ENCODE measurements around the gene ABHD16B. TPM values are rescaled to one million over a fixed set of nuclear protein-coding genes. Genes with fewer than 3 reads are reported as not detected.

Gene ABHD16B
- total and polyA plus RNA-seq, 2 of the 13 experiments (the other 11 are each of a cell fraction or from before 2014, with no cell fraction given) = not detected

DNA sequence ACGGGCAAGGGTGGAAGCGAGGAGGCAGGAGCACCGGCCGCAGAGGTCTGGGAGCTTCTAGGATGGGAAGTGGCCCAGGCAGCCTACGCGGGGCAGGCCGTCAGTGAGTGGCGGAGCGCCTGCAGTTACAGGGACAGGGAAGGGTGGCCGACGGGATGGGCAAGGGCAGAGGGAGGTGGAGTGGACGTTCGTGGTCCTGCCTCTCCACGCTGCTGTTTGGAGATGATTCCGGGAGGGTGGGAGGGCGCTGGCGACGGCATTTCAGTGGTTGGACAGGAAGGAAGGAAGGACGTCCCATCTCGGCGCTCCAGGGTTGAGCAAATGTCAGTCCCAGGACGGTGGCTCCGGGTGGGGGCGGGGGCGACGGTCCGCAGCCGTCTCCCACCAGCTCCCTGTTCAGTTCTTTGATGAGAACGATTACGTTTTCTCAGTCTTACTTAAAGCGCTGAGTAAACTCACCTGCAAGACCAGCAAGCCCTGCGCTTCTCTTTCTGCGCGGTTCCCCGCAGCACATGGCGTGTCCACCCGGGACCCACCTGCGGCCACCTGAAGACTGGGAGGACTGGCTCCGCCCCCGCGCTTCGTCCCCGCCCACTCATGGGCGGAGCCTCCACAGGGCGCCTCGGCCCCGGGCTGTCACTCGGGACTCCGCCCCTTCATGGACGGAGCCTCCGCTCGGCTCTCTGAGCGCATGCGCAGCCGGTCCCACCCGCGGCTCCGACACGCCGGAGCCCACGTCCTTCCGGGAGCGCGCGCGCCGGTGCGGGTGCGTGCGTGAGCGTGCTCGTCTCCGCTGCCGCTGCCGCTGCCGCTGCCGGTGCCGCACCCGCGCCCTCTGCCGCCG lies 33.3 kb downstream of the ABHD16B start, which contains the start of gene DNAJC5 (continued):
- TF ChIP-seq, protein P1, sequence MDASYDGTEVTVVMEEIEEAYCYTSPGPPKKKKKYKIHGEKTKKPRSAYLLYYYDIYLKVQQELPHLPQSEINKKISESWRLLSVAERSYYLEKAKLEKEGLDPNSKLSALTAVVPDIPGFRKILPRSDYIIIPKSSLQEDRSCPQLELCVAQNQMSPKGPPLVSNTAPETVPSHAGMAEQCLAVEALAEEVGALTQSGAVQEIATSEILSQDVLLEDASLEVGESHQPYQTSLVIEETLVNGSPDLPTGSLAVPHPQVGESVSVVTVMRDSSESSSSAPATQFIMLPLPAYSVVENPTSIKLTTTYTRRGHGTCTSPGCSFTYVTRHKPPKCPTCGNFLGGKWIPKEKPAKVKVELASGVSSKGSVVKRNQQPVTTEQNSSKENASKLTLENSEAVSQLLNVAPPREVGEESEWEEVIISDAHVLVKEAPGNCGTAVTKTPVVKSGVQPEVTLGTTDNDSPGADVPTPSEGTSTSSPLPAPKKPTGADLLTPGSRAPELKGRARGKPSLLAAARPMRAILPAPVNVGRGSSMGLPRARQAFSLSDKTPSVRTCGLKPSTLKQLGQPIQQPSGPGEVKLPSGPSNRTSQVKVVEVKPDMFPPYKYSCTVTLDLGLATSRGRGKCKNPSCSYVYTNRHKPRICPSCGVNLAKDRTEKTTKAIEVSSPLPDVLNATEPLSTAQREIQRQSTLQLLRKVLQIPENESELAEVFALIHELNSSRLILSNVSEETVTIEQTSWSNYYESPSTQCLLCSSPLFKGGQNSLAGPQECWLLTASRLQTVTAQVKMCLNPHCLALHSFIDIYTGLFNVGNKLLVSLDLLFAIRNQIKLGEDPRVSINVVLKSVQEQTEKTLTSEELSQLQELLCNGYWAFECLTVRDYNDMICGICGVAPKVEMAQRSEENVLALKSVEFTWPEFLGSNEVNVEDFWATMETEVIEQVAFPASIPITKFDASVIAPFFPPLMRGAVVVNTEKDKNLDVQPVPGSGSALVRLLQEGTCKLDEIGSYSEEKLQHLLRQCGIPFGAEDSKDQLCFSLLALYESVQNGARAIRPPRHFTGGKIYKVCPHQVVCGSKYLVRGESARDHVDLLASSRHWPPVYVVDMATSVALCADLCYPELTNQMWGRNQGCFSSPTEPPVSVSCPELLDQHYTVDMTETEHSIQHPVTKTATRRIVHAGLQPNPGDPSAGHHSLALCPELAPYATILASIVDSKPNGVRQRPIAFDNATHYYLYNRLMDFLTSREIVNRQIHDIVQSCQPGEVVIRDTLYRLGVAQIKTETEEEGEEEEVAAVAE (CRISPR knock-in tag; IDR thresholded peaks at IDR 0.05; ENCODE audit: borderline replicate concordance) = peak; percentile 65; the same call in 1 of the 2 replicates
- TF ChIP-seq, protein P2, sequence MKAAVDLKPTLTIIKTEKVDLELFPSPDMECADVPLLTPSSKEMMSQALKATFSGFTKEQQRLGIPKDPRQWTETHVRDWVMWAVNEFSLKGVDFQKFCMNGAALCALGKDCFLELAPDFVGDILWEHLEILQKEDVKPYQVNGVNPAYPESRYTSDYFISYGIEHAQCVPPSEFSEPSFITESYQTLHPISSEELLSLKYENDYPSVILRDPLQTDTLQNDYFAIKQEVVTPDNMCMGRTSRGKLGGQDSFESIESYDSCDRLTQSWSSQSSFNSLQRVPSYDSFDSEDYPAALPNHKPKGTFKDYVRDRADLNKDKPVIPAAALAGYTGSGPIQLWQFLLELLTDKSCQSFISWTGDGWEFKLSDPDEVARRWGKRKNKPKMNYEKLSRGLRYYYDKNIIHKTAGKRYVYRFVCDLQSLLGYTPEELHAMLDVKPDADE (CRISPR knock-in tag; IDR thresholded peaks at IDR 0.05) = no peak
- TF ChIP-seq MAF1 (CRISPR knock-in tag; IDR thresholded peaks at IDR 0.05; ENCODE audit: borderline replicate concordance) (no peak), STAT5B (CRISPR knock-in tag; IDR thresholded peaks at IDR 0.05) (no peak), ZNF33B (CRISPR knock-in tag; IDR thresholded peaks at IDR 0.05) (0 out of 2 replicates have a peak, but pooled peaks have one; percentile 81), TGIF2 (CRISPR knock-in tag; IDR thresholded peaks at IDR 0.05) (peak; percentile 67), DNMT1 (CRISPR knock-in tag; IDR thresholded peaks at IDR 0.05) (no peak; the same call in 1 of the 2 replicates), CHD4 (IDR thresholded peaks at IDR 0.05; ENCODE audit: borderline replicate concordance, low read length) (no peak), EP300 (IDR thresholded peaks at IDR 0.05; ENCODE audit: low read depth in 2 of 2, low read length in 2 of 2) (peak in 1 of 2 experiments; percentile 49; a peak in 1 of 4 replicates), EP300 (CRISPR knock-in tag; IDR thresholded peaks at IDR 0.05; ENCODE audit: borderline replicate concordance) (no peak), ZIK1 (CRISPR knock-in tag; IDR thresholded peaks at IDR 0.05; ENCODE audit: borderline replicate concordance, low read depth) (no peak), HNRNPH1 (optimal IDR thresholded peaks at IDR 0.05; ENCODE audit: low read depth, low read length) (no peak), GFI1 (CRISPR knock-in tag; IDR thresholded peaks at IDR 0.05; ENCODE audit: borderline replicate concordance) (no peak; the same call in 1 of the 2 replicates), HOXA5 (CRISPR knock-in tag; IDR thresholded peaks at IDR 0.05) (peak; percentile 63; the same call in 1 of the 2 replicates), CEBPB (IDR thresholded peaks at IDR 0.05; ENCODE audit: borderline replicate concordance, low read depth, low read length) (no peak)
- TF ChIP-seq, protein P3, sequence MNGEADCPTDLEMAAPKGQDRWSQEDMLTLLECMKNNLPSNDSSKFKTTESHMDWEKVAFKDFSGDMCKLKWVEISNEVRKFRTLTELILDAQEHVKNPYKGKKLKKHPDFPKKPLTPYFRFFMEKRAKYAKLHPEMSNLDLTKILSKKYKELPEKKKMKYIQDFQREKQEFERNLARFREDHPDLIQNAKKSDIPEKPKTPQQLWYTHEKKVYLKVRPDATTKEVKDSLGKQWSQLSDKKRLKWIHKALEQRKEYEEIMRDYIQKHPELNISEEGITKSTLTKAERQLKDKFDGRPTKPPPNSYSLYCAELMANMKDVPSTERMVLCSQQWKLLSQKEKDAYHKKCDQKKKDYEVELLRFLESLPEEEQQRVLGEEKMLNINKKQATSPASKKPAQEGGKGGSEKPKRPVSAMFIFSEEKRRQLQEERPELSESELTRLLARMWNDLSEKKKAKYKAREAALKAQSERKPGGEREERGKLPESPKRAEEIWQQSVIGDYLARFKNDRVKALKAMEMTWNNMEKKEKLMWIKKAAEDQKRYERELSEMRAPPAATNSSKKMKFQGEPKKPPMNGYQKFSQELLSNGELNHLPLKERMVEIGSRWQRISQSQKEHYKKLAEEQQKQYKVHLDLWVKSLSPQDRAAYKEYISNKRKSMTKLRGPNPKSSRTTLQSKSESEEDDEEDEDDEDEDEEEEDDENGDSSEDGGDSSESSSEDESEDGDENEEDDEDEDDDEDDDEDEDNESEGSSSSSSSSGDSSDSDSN (CRISPR knock-in tag; IDR thresholded peaks at IDR 0.05) = peak; percentile 65; the same call in 1 of the 2 replicates
- TF ChIP-seq, protein P4, sequence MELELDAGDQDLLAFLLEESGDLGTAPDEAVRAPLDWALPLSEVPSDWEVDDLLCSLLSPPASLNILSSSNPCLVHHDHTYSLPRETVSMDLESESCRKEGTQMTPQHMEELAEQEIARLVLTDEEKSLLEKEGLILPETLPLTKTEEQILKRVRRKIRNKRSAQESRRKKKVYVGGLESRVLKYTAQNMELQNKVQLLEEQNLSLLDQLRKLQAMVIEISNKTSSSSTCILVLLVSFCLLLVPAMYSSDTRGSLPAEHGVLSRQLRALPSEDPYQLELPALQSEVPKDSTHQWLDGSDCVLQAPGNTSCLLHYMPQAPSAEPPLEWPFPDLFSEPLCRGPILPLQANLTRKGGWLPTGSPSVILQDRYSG (CRISPR knock-in tag; IDR thresholded peaks at IDR 0.05) = no peak
- TF ChIP-seq, protein P5, sequence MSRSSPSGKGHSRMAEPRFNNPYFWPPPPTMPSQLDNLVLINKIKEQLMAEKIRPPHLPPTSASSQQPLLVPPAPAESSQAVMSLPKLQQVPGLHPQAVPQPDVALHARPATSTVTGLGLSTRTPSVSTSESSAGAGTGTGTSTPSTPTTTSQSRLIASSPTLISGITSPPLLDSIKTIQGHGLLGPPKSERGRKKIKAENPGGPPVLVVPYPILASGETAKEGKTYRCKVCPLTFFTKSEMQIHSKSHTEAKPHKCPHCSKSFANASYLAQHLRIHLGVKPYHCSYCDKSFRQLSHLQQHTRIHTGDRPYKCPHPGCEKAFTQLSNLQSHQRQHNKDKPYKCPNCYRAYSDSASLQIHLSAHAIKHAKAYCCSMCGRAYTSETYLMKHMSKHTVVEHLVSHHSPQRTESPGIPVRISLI (CRISPR knock-in tag; IDR thresholded peaks at IDR 0.05; ENCODE audit: borderline replicate concordance) = no peak; the same call in 1 of the 2 replicates

All from HepG2 (cell line).